ENCODE measurements around the gene ITFG2.
"Not testable (repeated sequence)": the region's sequence is repeated elsewhere in the genome, so short reads cannot be mapped to it uniquely, and the experiment has no call there.

The ITFG2 gene

DNA sequence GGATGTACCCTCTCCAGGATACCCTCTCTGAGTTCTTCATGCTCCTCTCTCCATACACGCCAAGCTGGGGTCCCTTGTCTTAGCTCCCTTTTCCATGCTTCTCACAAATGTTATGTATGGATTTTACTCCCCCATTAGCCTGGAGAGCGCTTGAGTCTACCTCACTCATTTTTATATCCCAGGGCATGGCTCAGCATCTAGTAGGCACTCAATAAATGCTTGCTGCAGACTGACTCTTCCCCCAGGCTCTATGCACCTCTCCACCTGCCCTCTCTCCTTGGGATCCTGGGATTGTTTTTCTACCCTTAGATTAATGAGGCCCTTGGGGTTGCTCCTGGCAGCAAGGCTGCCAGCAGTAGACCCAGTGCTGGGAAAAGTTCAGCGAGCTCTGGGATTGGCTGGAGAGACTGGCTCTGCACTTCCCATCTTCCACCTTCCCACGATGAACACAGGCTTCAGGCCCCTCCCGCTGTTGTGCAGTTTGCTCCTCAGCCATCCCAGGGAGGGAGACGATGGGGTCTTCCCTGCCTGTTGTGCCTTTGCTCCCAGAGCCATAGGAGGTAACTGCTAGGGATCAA lies 20.2 kb downstream of the ITFG2 start:
- DNase-seq (ENCODE audit: low read depth) = no peak

DNA sequence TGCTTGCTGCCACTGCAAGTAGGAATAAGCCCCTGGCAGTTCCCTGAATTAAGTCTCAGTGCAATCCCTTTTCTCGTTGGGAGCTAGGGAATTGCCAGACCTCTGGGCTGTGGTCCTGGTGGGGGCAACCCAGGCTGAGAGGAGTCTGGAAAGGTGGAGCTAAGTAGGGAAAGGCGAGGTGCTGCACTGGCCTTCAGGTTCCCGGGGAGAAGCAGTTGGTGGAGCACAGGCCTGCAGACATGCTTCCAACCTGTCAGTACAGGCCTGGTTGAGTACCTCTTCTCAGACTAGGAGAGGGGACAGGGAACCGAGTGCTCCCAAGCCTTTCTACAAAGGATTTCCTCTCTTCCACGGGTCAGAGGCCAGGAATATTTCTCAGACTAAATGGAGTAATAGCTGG lies 20.9 kb downstream of the ITFG2 start:
- no peak for DNase-seq (ENCODE audit: low read depth)

DNA sequence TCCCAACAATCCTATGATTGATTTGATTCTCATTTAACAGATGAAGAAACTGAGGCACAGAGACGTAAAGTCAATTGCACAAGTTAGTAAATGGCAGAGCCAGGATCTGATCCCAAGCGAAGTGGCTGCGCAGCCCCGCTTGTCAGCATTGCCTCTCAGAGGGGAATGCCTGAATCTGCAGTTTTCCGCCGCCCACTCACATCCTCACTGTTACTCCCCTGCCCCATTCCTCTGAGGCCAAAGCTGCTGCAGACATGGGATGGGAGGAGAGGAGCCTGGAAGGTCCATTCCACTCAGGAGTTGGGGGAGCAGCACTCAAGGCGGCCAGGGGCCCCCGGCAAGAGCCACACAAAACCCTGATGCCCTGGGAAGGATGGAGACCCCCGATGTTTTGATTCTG lies 21.3 kb downstream of the ITFG2 start:
- no peak for DNase-seq (ENCODE audit: low read depth)

DNA sequence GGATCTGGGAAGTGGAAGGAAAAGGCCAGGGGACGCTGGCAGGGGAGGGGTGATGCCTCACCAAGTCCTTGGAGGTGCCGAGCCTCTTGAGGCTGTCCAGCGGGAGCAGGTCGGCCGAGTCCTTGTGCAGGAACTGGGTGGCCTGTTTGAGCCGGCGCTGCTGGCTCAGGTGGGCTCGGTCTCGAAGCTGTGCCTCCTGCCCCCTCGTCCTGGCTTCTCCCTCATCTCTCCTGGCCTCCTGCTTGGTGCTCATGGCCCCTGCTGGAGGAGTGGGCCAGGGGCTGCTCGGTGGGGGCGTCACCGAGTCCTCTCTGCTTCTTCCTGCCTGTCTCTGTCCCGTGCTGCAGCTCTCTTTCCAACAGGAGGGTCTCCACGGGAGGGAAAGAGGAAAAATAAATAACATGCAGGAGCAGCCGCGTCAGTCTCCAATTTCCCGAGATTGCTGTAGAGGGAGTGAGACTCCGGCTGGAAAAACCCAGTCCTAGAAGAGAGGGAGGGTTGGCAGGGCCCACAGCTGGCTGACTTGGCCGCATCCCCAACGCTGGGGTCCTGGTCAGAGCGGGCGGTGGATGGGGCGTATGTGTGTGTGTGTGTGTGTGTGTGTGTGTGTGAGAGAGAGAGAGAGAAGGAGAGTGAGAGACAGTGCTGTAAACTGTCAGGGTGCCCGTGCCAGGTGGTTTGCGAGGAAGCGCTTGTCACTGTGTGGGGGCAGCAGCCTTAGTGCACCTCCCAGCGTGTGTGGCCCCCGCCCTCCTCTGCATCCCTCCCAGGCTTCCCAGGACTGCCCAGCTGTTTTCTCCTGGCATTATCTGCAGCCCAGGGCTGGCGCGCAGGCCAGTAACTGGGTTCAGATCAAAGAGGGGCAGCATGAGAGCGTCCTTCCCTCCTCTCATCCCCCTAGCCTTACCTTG lies 22.4 kb downstream of the ITFG2 start, which contains the start of gene NRIP2:
TSS of gene NRIP2 (minus strand) at position 455 of the 911 bp plus-strand sequence. CDS start at position 403, 52 bp downstream.
- no peak for DNase-seq (ENCODE audit: low read depth)

DNA sequence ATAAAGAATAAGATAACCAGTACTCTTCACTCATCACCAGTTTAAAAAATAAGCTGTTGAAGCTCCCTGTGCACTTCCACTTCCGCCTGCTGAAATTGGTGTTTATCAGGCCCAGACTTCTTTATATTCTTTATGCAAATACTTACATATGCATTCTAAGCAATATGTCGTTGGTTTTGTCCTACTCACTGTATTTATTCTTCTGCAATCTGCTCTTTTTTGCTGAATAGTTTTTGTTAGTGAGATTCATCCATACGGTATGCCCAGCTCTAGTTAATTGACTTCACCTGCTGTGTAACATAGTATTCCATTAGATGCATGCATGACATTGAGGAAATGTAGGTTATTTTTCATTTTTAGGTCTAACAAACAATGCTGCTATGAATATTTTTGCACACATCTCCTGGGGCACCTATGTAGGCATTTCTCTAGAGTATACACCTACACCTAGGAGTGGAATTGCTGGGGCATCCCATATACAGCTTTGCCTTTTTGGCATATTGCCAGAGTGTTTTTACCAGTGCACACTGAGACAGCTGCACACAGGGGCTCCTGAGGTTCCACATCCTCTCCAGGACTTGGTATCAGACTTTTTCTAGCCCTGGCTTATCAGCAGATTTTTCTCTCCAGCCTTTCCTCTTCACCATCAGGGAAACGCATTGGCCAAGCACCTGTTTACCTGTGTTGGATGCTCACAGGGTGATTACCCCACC lies 23.4 kb downstream of the ITFG2 start:
- DNase-seq (ENCODE audit: low read depth) = no peak

DNA sequence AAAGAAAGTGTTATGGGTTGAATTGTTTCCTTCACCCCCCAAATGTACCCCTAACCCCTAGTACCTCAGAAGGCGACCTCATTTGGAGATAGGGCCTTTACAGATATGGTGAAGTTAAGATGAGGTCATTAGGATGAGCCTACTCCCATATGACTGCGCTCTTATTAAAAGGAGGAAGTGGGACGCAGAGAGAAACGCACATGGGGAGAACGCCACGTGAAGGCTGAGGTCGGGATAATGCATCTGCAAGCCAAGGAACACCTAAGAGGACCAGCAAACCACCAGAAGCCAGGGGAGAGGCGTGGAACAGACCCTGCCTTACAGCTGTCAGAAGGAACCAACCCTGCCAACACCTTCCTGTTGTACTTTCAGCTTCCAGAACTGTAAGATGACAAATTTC lies 24.1 kb downstream of the ITFG2 start:
- no peak for DNase-seq (ENCODE audit: low read depth)

DNA sequence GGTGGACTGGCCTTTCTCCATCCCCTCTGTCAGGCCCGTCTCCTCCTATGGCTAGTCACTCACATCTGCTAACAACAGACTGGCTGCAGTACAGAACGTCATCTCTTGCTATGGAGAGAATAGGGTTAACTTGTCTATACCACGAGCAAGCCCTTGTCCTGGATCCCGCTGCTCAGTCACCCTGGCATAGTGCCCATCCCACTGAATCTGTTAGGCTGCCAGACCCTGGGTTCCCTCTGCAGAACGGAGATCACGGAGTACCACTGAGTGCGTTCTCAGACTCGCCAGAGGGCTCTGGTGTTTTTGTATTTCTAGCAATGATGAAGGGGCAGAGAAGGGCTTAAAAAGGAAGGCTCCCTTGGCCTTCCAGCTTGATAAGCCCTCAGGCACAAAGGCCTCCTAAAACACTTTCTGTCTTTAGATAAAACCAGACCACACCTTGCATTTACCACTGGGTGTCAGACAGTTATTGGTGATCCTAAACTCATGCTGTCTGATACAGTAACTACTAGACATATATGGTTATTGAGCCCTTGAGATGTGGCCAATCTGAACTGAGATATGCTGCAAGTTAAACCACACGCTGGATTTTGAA lies 28.7 kb downstream of the ITFG2 start:
- no peak for DNase-seq (ENCODE audit: low read depth)

DNA sequence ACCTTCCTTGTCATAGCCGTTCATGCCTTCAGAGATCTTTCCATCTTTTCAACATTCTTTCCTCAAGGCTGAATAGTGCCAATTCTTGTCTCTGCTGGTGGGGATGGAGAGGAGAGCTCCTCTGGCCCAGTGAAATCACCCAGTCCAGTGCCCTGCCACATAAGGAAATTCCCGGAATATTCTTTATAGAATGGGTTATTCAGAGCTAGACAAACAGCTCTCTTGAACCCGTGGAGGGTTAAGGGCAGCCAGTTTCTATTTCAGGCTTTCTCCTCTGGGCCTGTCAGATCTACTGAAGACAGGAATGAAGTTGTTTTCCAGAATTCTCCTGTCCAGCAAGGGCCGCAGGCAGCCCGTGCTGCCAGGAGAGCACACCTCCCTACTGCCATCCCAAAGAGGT lies 30.5 kb downstream of the ITFG2 start:
- DNase-seq (ENCODE audit: low read depth) = no peak

DNA sequence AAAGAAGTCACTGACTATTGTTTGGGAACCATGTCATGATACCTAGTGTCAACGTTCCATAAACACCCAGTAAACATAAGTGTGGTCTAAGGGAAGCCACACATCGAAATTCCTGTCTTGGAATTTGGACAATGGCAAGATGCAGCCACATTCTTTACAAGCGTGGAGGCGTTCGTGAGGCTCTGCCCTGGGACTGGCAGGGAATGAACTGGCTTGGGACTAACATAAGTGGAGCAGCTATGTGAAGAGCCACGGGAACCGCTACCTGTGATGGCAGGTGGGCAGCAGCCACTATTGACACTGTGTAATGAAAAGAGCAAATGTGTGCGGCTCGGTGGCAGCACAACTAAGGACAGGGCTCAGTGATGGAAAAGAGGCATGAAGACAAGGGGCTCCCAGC lies 32.3 kb downstream of the ITFG2 start:
- no peak for DNase-seq (ENCODE audit: low read depth)

DNA sequence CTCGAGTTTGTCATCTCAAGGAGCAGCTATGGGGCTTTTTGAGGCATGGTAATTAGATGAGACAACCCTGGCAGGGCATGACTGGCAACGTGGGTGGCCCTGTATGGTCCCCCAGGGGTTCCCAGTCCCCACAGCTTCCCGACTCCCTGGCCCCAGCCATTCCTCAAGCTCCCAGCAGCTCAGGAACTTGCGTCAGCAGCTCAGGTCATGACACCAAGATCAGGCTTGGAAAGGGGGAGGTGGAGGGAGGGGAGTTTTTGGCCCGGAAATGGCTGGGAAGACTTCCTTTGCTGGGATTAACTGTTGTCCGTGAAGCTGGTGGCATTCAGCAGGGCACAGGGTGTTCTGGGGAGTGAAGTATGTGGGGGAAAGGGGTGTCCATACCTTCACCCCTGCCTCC lies 32.8 kb downstream of the ITFG2 start:
- no peak for DNase-seq (ENCODE audit: low read depth)

DNA sequence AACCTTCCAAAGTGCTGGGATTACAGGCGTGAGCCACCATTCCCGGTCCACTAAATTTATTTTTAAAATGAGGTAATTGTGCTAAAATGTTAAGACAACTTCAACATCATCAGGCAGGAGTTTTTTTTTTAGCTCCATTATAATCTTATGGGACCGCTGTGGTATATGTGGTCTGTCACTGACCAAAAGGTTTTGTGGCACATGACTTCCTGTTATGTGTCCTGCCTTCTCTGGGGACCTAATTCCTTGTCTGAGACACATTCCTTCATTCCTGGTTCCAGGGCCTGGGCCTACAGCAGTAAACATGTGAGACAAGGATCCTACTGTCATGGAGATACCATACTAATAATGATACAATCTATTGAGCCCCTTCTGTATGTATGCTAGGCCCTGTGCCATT lies 39.5 kb downstream of the ITFG2 start:
- no peak for DNase-seq (ENCODE audit: low read depth)

DNA sequence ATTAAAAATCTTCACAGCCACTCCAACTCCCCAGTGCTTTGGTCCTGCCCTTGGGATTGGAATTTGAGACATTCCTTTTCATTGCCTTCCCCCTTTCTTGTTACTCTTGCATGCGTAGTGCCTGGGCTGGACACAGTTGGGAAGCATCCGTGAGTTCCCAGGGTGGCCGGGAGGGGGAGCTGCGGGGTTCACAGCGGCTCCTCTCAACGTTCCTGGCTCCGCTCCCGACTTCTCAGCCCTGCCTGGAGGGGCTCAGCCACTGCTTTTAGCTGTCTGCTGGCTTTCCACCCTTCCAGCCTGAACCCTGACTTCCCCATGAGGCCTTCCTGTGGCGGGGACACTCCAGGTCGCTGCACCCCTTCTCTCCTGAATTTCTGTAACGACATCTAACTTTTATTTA lies 41.2 kb downstream of the ITFG2 start:
- no peak for DNase-seq (ENCODE audit: low read depth)

DNA sequence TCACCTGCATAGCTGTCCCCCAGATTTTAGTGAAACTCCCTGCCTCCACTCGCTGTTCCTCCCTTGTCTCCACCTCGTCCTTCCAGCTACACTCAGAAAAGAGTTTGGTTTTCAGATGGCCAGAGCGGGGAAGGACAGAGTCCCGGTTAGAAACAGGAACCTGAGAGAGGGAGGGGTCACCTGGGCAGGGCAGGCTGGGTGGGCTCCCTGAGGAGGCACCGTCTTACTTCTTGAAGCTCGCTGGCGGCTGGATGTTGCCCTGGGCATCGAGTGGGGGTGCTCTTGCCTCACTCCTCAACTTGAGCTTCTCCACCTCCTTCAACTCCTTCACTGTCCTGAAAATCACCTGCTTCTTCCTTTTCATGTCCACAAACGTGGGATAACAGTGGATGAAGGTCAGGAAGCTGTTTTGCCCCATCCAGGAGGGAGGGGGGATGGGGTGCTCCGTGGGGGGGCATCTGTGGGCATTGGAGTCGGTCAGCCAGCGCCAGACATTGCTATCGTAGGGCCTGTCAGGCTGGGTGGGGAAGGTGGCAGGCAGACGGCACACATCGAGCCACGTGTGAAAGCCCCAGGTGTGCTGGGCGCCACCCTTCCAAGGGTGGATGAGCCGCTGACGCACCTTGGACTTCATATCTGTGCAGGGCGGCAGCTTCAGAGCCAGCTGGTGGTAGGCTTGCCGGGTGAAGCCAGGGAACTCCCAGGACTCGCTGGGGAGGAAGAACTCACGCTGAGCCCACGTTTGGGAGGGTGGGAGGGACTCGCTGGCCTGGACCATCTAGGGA lies 42.4 kb downstream of the ITFG2 start:
- DNase-seq (ENCODE audit: low read depth) = no peak

DNA sequence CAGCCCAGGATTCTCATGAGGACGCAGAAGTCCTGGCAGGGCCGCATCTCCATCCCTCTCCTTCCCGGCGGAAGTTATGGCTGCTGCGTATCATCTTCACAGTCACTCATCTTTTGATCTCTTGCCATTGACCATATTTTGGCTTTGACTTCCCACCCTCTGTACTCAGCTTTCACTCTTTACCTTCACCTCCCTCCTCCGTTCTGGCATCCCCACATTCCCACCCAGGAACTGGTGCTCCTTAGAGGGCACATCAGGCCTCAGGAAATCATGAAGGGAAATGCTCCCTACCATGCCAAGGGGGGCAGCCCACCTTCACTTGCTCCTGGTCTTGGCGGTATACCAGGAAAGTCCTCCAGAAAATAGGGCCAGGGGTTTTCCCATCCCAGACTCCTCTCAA lies 43.1 kb downstream of the ITFG2 start:
- DNase-seq (ENCODE audit: low read depth) = no peak

DNA sequence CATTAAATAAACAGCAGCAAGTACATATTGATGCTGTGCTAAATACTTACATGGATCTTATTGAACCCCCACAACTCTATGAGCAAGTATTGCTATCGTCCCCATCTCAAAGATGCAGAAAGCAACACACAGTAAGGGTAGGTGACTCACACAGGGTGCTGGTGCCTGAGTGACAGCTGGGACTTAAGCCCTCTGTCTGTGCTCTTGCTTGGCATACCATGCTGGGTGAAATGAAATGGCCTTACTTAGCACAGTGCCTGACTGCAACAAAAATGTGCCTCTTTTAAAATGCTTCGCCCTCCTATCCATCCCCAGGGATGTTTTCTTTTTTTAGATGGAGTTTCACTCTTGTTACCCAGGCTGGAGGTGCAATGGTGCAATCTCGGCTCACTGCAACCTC lies 43.6 kb downstream of the ITFG2 start:
- DNase-seq (ENCODE audit: low read depth) = no peak

DNA sequence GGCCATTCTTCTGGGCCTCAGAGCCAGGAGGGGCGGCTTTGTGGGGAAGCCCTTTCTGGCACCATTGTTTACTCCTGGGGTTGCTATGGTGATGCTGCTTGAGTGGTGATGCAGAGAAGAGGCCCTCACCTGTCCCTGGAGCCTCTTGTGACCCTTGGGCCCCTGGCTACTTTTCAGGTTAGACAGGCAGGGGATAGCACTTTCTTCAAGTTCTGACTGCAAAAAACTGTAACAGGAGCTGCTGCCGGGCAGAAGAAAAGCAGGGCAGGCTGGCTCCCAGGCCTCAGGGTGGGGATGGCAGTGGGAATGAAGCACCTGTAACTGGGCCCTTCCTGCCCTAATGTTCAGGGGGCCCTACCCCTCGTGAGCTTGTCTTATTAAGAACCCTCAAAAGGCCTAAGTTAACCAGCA lies 44.6 kb downstream of the ITFG2 start, which contains the start of gene TEX52:
TSS of gene TEX52 (minus strand) at position 19 of the 411 bp plus-strand sequence. CDS start at position 6, 13 bp downstream.
- DNase-seq (ENCODE audit: low read depth) = no peak

DNA sequence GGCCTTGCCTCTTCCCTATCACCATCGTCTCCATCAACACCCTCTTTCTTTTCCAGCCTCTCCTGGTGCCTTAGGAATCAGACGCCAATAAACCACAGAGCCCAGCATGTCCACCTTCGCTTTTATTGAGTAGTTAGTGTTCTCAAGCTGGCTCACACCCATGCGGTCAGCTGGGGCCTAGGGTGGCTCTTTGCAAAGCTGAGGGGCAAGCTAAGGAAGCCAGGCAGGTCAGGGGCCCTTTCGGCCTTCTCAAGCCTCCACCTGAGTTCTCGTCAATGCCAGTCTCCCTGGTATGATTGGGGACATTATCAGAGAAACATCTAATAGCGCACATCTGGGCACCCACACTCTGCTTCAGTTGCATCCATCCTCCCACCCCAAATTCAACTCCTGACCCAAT lies 45.1 kb downstream of the ITFG2 start:
- DNase-seq (ENCODE audit: low read depth) = no peak

DNA sequence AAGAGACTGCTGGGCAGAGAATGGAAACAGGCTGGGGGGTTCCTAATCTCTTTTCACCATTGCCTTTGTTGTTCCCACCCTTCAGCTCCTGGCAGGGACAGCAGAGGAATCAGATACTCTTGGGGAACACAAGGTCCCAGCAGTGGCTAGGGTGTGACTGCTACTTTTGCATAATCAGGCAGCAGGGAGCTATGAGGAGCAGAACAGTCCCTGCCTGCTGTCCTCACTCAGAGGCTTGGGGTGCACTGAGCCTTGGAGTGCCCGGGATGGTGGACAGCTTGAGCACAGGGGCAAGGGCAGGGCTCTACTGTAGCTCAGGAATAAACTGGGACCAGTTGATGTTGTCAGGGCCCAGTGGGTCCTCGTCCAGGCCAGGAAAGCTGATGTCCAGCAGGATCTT lies 45.9 kb downstream of the ITFG2 start:
- no peak for DNase-seq (ENCODE audit: low read depth)

DNA sequence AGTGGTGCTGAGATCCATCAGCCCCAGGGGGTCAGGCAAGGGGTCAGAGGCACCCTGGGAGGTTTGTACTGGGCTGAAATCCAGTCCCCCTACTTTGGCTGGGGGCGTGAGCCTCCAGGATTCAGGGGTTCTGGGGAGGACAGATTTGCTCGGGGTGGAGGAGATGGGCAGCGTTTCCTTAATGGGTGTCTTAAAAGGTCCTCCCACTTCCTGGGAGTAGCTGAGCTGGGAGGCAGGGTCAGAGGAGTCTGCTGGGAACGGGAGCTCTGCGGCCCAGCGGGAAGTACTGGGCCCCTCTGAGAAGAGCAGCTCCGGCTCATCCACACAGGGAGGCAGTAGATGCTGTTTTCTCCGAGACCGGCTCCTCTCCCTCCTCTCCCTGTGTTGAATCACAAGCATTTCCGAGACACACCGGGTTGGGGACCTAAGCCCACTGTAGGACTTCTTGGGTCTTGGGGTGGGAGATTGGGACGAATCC lies 46.5 kb downstream of the ITFG2 start:
- DNase-seq (ENCODE audit: low read depth) = no peak

DNA sequence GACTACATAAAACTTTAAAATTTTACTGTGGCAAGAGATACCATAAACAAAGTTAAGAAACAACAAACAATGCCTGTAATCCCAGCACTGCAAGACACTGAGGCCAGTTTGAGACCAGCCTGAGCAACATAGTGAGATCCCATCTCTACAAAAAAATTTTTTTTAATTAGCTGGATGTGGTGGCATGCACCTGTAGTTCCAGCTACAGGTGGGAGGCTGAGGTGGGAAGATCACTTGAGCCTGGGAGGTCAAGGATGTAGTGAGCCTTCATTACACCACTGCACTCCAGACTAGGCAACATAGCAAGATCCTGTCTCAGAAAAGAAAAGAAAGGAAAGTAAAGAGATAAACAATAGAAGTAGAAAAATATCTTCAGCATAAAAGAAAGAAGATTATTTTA lies 47.7 kb downstream of the ITFG2 start:
- DNase-seq (ENCODE audit: low read depth) = no peak

DNA sequence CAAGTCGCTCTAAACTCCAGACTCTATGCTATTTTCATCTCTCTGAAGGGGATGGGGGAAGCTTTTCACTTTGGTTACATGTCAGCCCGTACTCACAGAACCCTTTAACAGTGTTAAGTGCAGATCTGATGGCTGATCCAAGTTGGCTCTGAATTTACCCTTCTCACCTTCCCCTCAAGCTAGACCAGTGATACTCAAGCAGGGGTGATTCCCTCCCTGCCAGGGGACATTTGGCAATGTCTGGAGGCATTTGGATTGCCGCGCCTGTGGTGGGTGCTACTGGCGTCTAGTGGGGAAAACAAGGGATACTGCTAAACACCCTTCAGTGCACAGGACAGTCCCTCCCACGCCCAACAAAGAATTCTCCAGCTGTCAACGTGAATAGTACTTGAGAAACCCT lies 50.4 kb downstream of the ITFG2 start:
- DNase-seq (ENCODE audit: low read depth) = no peak

DNA sequence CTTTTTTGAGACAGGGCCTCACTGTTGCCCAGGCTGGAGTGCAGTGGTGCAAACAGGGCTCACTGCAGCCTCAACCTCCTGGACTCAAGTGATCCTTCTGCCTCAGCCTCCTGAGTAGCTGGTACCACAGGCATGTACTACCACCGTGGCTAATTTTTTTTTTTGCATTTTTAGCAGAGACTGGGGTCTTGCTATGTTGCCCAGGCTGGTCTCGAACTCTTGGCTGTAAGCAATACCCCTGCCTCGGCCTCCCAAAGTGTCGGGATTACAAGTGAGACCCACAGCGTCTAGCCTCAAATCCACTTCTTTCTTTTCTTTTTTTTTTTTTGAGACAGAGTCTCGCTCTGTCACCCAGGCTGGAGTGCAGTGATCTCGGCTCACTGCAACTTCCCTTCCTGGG lies 50.9 kb downstream of the ITFG2 start:
- DNase-seq (ENCODE audit: low read depth) = not testable (repeated sequence)
